K562 treated with DMSO at 1 percent for 4 hours (cell line): ENCODE results near the gene TBL1Y. TPM values are rescaled to one million over a fixed set of nuclear protein-coding genes. Genes with fewer than 3 reads are reported as not detected.

ENCODE experiments used
- total RNA-seq: library from RNA; unstranded; fragments of 300-600 nt; gene quantifications from 2 replicates; pipeline ENCODE4 v1.2.3, GENCODE V29; 2022; ENCODE audit not compliant: insufficient read depth

TBL1Y gene
- not detected in 2 replicates for total RNA-seq

GRCh38 chrY:6910372-6911252, at the start of gene TBL1Y:
Gene TBL1Y, plus strand, starts transcription at chrY:6910697. Its CDS starts 114,388 bp downstream, at chrY:7025085.

GRCh38 chrY:6911253-6911881, 870 bp downstream of the TBL1Y start, which contains the start of gene AMELY:
Gene AMELY, minus strand, starts transcription at chrY:6911752. Its CDS starts 39,144 bp downstream, at chrY:6872608.

Other genes starting within 250 kb of the TBL1Y start
- gene AMELY, start 1.1 kb downstream of the TBL1Y start, total RNA-seq, result not detected in 2 replicates